Measurements from ENCODE around the gene STRADB.

DNA sequence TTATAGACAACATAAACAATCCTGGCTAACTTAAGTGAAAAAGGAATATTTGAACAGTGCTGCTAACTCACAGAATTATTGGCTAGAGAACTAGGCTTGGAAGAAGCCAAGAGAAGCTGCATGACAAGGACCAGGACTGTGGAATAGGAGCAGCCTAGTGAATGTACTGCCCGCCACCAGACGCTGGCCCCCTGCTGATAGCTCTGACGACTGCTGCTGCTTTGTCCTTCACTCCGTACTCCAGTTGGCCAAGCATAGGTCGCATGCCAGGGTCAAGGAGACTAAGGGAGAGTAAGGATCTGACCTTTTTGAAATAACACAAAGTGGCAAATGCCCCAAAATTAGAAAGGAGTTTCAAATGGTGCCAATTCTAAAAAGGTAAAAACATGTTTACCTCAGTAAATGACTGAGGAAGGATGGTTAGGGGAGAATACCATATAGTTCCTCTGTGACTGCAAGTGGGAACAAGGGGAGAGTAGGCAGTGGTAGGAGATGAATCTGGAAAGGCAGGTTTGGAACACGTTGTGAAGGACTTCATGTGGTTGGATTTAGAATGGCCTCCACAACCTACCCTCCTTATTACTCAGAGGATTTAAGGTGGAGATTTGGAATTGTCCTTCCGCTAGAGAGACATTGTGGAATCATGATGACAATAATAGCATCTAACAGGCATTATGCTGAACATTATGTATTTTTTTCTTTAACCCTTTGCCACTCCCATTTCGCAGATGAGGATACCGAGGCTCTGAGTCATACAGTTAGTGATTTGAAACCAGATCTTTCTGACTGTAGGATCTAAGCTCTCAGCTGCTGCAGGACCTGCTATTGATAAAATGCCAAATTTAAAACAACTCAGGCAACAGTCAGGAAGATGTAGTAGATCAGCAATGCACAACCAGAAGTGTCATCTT lies 19.5 kb downstream of the STRADB start:
- TF ChIP-seq, protein P1, sequence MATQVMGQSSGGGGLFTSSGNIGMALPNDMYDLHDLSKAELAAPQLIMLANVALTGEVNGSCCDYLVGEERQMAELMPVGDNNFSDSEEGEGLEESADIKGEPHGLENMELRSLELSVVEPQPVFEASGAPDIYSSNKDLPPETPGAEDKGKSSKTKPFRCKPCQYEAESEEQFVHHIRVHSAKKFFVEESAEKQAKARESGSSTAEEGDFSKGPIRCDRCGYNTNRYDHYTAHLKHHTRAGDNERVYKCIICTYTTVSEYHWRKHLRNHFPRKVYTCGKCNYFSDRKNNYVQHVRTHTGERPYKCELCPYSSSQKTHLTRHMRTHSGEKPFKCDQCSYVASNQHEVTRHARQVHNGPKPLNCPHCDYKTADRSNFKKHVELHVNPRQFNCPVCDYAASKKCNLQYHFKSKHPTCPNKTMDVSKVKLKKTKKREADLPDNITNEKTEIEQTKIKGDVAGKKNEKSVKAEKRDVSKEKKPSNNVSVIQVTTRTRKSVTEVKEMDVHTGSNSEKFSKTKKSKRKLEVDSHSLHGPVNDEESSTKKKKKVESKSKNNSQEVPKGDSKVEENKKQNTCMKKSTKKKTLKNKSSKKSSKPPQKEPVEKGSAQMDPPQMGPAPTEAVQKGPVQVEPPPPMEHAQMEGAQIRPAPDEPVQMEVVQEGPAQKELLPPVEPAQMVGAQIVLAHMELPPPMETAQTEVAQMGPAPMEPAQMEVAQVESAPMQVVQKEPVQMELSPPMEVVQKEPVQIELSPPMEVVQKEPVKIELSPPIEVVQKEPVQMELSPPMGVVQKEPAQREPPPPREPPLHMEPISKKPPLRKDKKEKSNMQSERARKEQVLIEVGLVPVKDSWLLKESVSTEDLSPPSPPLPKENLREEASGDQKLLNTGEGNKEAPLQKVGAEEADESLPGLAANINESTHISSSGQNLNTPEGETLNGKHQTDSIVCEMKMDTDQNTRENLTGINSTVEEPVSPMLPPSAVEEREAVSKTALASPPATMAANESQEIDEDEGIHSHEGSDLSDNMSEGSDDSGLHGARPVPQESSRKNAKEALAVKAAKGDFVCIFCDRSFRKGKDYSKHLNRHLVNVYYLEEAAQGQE (IDR thresholded peaks at IDR 0.05; ENCODE audit: unreplicated experiment): no peak
- TF ChIP-seq, protein P2, sequence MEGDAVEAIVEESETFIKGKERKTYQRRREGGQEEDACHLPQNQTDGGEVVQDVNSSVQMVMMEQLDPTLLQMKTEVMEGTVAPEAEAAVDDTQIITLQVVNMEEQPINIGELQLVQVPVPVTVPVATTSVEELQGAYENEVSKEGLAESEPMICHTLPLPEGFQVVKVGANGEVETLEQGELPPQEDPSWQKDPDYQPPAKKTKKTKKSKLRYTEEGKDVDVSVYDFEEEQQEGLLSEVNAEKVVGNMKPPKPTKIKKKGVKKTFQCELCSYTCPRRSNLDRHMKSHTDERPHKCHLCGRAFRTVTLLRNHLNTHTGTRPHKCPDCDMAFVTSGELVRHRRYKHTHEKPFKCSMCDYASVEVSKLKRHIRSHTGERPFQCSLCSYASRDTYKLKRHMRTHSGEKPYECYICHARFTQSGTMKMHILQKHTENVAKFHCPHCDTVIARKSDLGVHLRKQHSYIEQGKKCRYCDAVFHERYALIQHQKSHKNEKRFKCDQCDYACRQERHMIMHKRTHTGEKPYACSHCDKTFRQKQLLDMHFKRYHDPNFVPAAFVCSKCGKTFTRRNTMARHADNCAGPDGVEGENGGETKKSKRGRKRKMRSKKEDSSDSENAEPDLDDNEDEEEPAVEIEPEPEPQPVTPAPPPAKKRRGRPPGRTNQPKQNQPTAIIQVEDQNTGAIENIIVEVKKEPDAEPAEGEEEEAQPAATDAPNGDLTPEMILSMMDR (conservative IDR thresholded peaks at IDR 0.05; ENCODE audit: low read depth in 2 of 2): no peak
- TF ChIP-seq POLR2AphosphoS5 (IDR thresholded peaks at IDR 0.05; ENCODE audit: low read depth) (no peak), EZH2 (IDR thresholded peaks at IDR 0.05; ENCODE audit: low read depth, unreplicated experiment) (no peak), ZNF331 (CRISPR knock-in tag; IDR thresholded peaks at IDR 0.05; ENCODE audit: low read depth) (no peak), STAT1 (IDR thresholded peaks at IDR 0.05; ENCODE audit: unreplicated experiment) (no peak), CREB1 (CRISPR knock-in tag; IDR thresholded peaks at IDR 0.05; ENCODE audit: low read depth) (no peak), EZH2phosphoT487 (IDR thresholded peaks at IDR 0.05; ENCODE audit: unreplicated experiment) (no peak), ZNF114 (CRISPR knock-in tag; IDR thresholded peaks at IDR 0.05) (no peak)
- TF ChIP-seq, protein P3, sequence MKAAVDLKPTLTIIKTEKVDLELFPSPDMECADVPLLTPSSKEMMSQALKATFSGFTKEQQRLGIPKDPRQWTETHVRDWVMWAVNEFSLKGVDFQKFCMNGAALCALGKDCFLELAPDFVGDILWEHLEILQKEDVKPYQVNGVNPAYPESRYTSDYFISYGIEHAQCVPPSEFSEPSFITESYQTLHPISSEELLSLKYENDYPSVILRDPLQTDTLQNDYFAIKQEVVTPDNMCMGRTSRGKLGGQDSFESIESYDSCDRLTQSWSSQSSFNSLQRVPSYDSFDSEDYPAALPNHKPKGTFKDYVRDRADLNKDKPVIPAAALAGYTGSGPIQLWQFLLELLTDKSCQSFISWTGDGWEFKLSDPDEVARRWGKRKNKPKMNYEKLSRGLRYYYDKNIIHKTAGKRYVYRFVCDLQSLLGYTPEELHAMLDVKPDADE (IDR thresholded peaks at IDR 0.05): no peak
